Measurements from ENCODE around the gene STS.
"Not testable (repeated sequence)": the region's sequence is repeated elsewhere in the genome, so short reads cannot be mapped to it uniquely, and the experiment has no call there.

The STS gene

DNA sequence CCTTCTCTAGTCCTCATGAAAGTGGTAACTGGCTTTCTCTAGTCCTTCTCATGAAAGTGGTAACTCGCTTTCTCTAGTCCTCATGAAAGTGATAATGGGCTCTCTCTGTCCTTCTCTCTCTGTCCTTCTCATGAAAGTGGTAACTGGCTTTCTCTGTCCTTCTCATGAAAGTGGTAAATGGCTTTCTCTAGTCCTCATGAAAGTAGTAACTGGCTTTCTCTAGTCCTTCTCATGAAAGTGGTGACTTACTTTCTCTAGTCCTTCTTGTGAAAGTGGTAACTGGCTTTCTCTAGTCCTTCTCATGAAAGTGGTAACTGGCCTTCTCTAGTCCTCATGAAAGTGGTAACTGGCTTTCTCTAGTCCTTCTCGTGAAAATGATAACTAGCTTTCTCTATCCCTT, 31.3 kb downstream of the STS start:
- DNase-seq (ENCODE audit: low read depth in 3 of 3) = not testable (repeated sequence)

DNA sequence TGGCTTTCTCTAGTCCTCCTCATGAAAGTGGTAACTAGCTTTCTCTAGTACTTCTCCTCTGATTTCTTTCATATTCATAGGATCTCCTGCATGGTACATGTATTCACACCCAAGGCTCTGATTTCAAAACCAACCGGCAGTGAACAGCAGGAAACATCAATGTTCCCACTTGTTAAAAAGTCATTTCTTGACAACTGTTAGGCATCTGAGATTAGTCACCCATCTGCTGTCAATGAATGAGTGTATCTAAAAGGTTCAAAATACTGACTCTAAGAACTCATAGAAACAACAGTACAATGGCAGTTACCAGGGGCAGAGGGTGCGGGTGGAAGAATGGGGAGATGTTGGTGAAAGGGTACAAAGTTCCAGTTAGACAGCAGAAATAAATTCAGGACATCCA, 31.9 kb downstream of the STS start:
- DNase-seq (ENCODE audit: low read depth in 3 of 3) = no peak

DNA sequence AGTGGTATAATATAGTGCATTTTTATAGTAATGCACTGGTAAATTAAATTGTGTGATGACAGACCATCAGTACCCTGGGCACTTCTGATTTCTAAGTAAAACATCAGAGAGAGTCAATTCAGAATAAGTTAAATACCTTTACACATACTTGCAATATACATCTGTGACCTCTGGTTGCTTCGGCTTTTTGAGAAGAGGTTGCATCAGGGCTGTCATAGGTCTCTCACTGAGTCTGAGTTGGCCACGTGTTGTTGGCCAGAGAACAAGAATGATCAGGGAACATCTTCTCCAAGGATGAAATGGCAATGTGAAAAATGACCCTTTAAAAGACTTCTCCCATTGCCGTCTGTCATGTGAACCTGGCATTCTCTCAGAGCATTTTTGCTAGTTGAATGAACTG, 37.3 kb downstream of the STS start:
- no peak for DNase-seq (ENCODE audit: low read depth in 3 of 3)

DNA sequence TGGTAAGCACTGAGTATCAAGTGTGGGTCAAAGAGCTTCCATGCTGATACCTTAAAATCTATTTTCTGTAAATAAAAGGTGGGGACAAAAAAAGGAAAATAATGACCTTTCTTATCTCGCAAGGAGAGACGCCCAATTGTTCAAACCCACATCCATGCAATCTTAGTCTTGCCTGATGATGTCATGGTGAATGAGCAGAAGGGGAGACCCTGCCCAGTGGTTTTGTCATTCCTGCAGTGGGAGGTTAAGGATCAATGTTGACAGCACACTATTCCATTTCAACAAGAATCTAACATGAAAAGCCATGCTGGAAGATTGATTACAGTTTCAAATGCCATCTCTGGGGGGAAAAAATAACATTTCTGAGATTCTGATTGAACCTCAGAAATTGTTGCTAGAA, 41.2 kb downstream of the STS start:
- no peak for DNase-seq (ENCODE audit: low read depth in 3 of 3)

DNA sequence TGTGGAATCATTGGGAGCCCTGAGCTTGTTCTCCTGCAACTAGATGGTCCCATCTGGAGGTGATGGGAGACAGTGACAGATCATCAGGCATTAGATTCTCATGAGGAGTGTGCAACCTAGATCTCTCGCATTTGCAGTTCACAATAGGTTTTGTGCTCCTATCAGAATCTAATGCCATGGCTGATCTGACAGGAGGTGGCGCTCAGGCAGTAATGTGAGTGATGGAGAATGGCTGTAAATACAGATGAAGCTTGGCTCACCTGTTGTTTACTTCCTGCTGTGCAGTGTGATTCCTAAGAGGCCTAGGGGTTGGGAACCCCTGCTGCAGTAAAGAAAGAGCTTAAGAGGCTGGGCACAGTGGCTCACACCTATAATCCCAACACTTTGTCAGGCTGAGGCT, 42.6 kb downstream of the STS start:
- DNase-seq (ENCODE audit: low read depth in 3 of 3) = no peak

DNA sequence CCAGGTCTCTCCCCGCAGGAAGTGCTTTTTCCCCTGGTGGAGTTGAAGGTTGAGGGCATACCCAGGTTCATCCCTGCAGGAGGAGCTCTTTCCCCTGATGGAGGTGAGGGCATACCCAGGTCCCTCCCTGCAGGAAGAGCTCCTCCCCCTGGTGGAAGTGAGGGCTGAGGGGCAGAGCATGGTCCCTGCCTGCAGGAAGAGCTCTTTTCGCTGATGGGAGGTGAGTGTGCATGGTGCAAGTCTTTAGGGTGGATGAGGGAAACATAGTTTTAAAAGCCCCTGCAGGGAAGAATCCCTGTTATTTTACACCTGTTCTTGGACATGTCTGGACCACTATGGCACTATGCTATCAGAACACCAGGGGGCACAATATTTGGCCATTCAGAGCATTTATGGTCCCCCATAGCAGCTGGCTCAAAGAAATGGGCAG, 44.2 kb downstream of the STS start:
- no peak for DNase-seq (ENCODE audit: low read depth in 3 of 3)

DNA sequence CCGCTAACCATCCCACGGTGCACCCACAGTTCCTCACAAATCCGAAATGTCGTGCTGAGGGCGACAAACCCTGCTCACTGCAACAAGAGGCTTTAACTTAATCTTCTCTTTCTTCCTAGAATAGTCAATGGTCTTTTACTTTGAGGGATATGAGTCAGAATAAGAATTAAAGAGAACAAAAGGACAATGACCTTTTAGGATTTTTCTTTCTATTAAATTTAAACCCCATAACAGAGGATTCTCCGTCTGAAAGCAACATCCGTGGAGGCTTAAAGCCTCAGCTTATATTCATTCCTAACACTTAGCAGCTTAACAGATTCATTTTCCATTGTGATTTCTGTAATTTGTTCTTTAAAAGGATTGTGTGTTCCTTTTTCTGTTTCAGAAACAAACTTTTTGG, 45.4 kb downstream of the STS start:
- DNase-seq (ENCODE audit: low read depth in 3 of 3) = no peak

DNA sequence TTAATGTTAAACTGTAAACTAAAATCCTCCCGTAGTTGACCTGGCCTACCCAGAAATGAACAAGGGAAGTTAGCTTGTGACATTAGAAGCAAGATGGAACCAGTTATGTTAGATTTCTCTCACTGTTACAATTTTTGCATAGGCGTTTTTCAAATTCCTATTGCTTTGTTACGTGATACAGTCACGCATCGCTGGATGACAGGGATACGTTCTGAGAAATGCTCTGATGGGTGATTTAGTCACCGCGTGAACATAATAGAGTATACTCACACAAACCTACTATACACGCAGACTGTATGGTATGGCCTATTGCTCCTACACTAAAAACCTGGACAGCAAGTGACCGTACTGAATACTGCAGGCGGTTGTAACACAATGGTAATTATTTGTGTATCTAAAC, 47.1 kb downstream of the STS start:
- DNase-seq (ENCODE audit: low read depth in 3 of 3) = no peak
